H9 (cell line): Measurements from ENCODE around the gene MSANTD1. TPM values are rescaled to one million over a fixed set of nuclear protein-coding genes. Genes with fewer than 3 reads are reported as not detected.

ENCODE experiments used
- DNase-seq: peaks from one replicate; pipeline ENCODE4 v3.0.0-alpha.2; 2017
- H2AFZ ChIP-seq: one replicate; pipeline ENCODE4 v1.6.1; 2013; ENCODE audit warnings: mild to moderate bottlenecking, low read length, control low read depth, moderate library complexity
- H2AK5ac ChIP-seq: 2 replicates; pipeline ENCODE4 v1.6.1; 2013; ENCODE audit warnings: low read length, control low read depth, mixed read lengths; ENCODE audit not compliant: insufficient read length
- H2BK120ac ChIP-seq: one replicate; pipeline ENCODE4 v1.6.1; 2013; ENCODE audit warnings: low read depth, mild to moderate bottlenecking, low read length, control low read depth, inconsistent platforms; ENCODE audit not compliant: poor library complexity, severe bottlenecking
- H2BK12ac ChIP-seq: 2 replicates; pipeline ENCODE4 v1.6.1; 2013; ENCODE audit warnings: low read length, control low read depth, mixed read lengths, low read depth; ENCODE audit not compliant: insufficient read length
- H2BK15ac ChIP-seq: 2 replicates; pipeline ENCODE4 v1.6.1; 2013; ENCODE audit warnings: low read depth, low read length, control low read depth
- H2BK20ac ChIP-seq: one replicate; pipeline ENCODE4 v1.6.1; 2013; ENCODE audit warnings: low read depth, mild to moderate bottlenecking, low read length, control low read depth, inconsistent platforms; ENCODE audit not compliant: poor library complexity, severe bottlenecking
- H2BK5ac ChIP-seq: 2 replicates; pipeline ENCODE4 v1.6.1; 2013; ENCODE audit warnings: low read length, control low read depth, mixed read lengths; ENCODE audit not compliant: insufficient read length
- H3K14ac ChIP-seq: 2 replicates; pipeline ENCODE4 v1.6.1; 2013; ENCODE audit warnings: low read length, control low read depth; ENCODE audit not compliant: insufficient read depth
- H3K18ac ChIP-seq: 2 replicates; pipeline ENCODE4 v1.6.1; 2013; ENCODE audit warnings: low read depth, mild to moderate bottlenecking, mixed read lengths, low read length, control low read depth; ENCODE audit not compliant: insufficient read length
- H3K23ac ChIP-seq: 2 replicates; pipeline ENCODE4 v1.6.1; 2013; ENCODE audit warnings: low read length, control low read depth, mixed read lengths, low read depth; ENCODE audit not compliant: insufficient read length
- H3K23me2 ChIP-seq: 2 replicates; pipeline ENCODE4 v1.6.1; 2013; ENCODE audit warnings: low read depth, mild to moderate bottlenecking, mixed read lengths, low read length, control low read depth; ENCODE audit not compliant: insufficient read length, poor library complexity, severe bottlenecking
- H3K27ac ChIP-seq: 2 replicates; pipeline ENCODE4 v1.5.1; 2013; ENCODE audit warnings: low read length, control low read depth, mixed read lengths, low read depth; ENCODE audit not compliant: insufficient read length
- H3K27me3 ChIP-seq: 2 replicates; pipeline ENCODE4 v1.6.1; 2013; ENCODE audit warnings: low read length, control low read depth, inconsistent platforms; ENCODE audit not compliant: insufficient read depth
- H3K4ac ChIP-seq: 2 replicates; pipeline ENCODE4 v1.6.1; 2013; ENCODE audit warnings: low read depth, mild to moderate bottlenecking, control low read depth, inconsistent platforms, low read length, moderate library complexity
- H3K4me1 ChIP-seq: 2 replicates; pipeline ENCODE4 v1.6.1; 2013; ENCODE audit warnings: low read length, control low read depth, inconsistent platforms; ENCODE audit not compliant: insufficient read depth
- H3K4me2 ChIP-seq: 2 replicates; pipeline ENCODE4 v1.6.1; 2013; ENCODE audit warnings: low read length, control low read depth, mixed read lengths; ENCODE audit not compliant: insufficient read length, insufficient read depth
- H3K56ac ChIP-seq: 2 replicates; pipeline ENCODE4 v1.6.1; 2013; ENCODE audit warnings: low read depth, mild to moderate bottlenecking, mixed read lengths, low read length, control low read depth; ENCODE audit not compliant: insufficient read length
- H3K79me1 ChIP-seq: 2 replicates; pipeline ENCODE4 v1.6.1; 2013; ENCODE audit warnings: low read depth, mild to moderate bottlenecking, moderate library complexity, low read length, control low read depth, inconsistent platforms; ENCODE audit not compliant: insufficient read depth, poor library complexity, severe bottlenecking
- H3K79me2 ChIP-seq: 2 replicates; pipeline ENCODE4 v1.6.1; 2013; ENCODE audit warnings: low read length, control low read depth, inconsistent platforms; ENCODE audit not compliant: insufficient read depth
- H3K9ac ChIP-seq: 2 replicates; pipeline ENCODE4 v1.6.1; 2013; ENCODE audit warnings: low read length, control low read depth, mixed read lengths; ENCODE audit not compliant: insufficient read length; ENCODE audit errors: extremely low read depth
- H3K9me3 ChIP-seq: one replicate; pipeline ENCODE4 v1.6.1; 2013; ENCODE audit warnings: low read depth, low read length, inconsistent platforms; ENCODE audit not compliant: control insufficient read depth
- H3T11ph ChIP-seq: one replicate; pipeline ENCODE4 v1.6.1; 2013; ENCODE audit warnings: mild to moderate bottlenecking, low read length, control low read depth, inconsistent platforms
- H4K20me1 ChIP-seq: one replicate; pipeline ENCODE4 v1.6.1; 2013; ENCODE audit not compliant: control insufficient read depth, insufficient read length, insufficient read depth
- H4K5ac ChIP-seq: 2 replicates; pipeline ENCODE4 v1.6.1; 2013; ENCODE audit warnings: low read depth, mild to moderate bottlenecking, mixed read lengths, low read length, control low read depth; ENCODE audit not compliant: insufficient read length
- H4K8ac ChIP-seq: replicated peaks from 2 replicates; pipeline ENCODE4 v1.6.1; 2013; ENCODE audit warnings: low read length, control low read depth, mixed read lengths, low read depth; ENCODE audit not compliant: insufficient read length
- H4K91ac ChIP-seq: 2 replicates; pipeline ENCODE4 v1.6.1; 2013; ENCODE audit warnings: low read depth, mild to moderate bottlenecking, moderate library complexity, mixed read lengths, low read length, control low read depth; ENCODE audit not compliant: insufficient read length
- H3K27ac Mint-ChIP-seq, 3 experiments: 2 replicates in 2 of 3; 3 replicates in 1 of 3; pipeline ENCODE4 v1.8.0; 2020 to 2021; ENCODE audit warnings: mixed read lengths in 3 of 3, mild to moderate bottlenecking in 1 of 3, moderate library complexity in 1 of 3
- H3K27me3 Mint-ChIP-seq: 2 replicates; pipeline ENCODE4 v1.8.0; 2021; ENCODE audit warnings: low read depth, mild to moderate bottlenecking, moderate library complexity, mixed read lengths
- H3K36me3 Mint-ChIP-seq, 3 experiments: 2 replicates in 2 of 3; 3 replicates in 1 of 3; pipeline ENCODE4 v1.8.0; 2020 to 2021; ENCODE audit warnings: low read depth in 3 of 3, mixed read lengths in 3 of 3; ENCODE audit not compliant: insufficient read depth in 1 of 3
- H3K4me1 Mint-ChIP-seq, 2 experiments: 2 replicates each; pipeline ENCODE4 v1.8.0; 2020; ENCODE audit warnings: mixed read lengths in 2 of 2
- H3K4me3 Mint-ChIP-seq, 2 experiments: 2 replicates in 1 of 2; 3 replicates in 1 of 2; pipeline ENCODE4 v1.8.0; 2020 to 2021; ENCODE audit warnings: mild to moderate bottlenecking in 2 of 2, mixed read lengths in 2 of 2, moderate library complexity in 1 of 2
- H3K9me3 Mint-ChIP-seq, 2 experiments: 2 replicates in 1 of 2; 3 replicates in 1 of 2; pipeline ENCODE4 v1.8.0; 2020; ENCODE audit warnings: mild to moderate bottlenecking in 2 of 2, mixed read lengths in 2 of 2, moderate library complexity in 1 of 2
- CTCF ChIP-seq: fragments of 200-600 bp; sonication (generic); conservative IDR thresholded peaks from 3 replicates; pipeline ENCODE4 v1.8.0; 2021; ENCODE audit warnings: antibody characterized with exemption, mild to moderate bottlenecking
- WGBS: extraction: QIAGEN DNeasy Blood & Tissue Kit; methylation state at CpG from one replicate; pipeline ENCODE4 v1.1.7; 2013; ENCODE audit warnings: missing lambda C conversion rate, low lambda C conversion rate, mixed read lengths; ENCODE audit not compliant: insufficient read length; ENCODE audit errors: extremely low coverage; 5-methylcytosine and 5-hydroxymethylcytosine counted together
- total RNA-seq: library from RNA; stranded (reverse); gene quantifications from 2 replicates; pipeline ENCODE4 v1.2.1, GENCODE V29; 2021

MSANTD1 gene
- total RNA-seq, 1 experiment from 2014 or later: 0.83 TPM

- H3K27ac ChIP-seq: no peak overlapping the region
- Mint-ChIP-seq H3K36me3 (no peaks in the 10 kb centered on the region; a peak in 1 of 7 replicates), H3K9me3 (no peaks in the 10 kb centered on the region), H3K4me3 (no peak overlapping the region), H3K27ac (no peak overlapping the region), H3K27me3 (no peaks in the 10 kb centered on the region; the same call in 1 of the 2 replicates), H3K4me1 (peaks cover 8 to 19% of the 10 kb centered on the region in 2 experiments)
- no peak overlapping the region for H3K4me2 ChIP-seq
- H2AFZ ChIP-seq: no peak overlapping the region
- no peak overlapping the region for H3K23ac ChIP-seq
- no peak overlapping the region for H4K5ac ChIP-seq
- no peak overlapping the region for H2BK12ac ChIP-seq
- H4K8ac ChIP-seq: no peak overlapping the region
- no peaks in the 10 kb centered on the region for H3K79me1 ChIP-seq
- no peak overlapping the region for H2BK5ac ChIP-seq
- no peak overlapping the region for H3K9ac ChIP-seq
- WGBS: no CpG with 5 or more reads among the region's 14 CpGs
- no peak for TF ChIP-seq CTCF
- no peak overlapping the region for H3T11ph ChIP-seq
- H3K4me1 ChIP-seq: no peaks in the 10 kb centered on the region; the same call in 1 of the 2 replicates
- H3K14ac ChIP-seq: no peak overlapping the region; the same call in 1 of the 2 replicates
- H4K91ac ChIP-seq: peak overlapping the region; percentile 25
- H2AK5ac ChIP-seq: no peak overlapping the region
- no peak overlapping the region; the same call in 1 of the 2 replicates for H3K4ac ChIP-seq
- no peak for DNase-seq
- no peaks in the 10 kb centered on the region for H3K9me3 ChIP-seq
- no peak overlapping the region for H3K18ac ChIP-seq
- no peak overlapping the region for H3K56ac ChIP-seq
- no peak overlapping the region for H2BK20ac ChIP-seq
- H3K27me3 ChIP-seq: no peaks in the 10 kb centered on the region
- no peaks in the 10 kb centered on the region for H3K23me2 ChIP-seq
- H2BK120ac ChIP-seq: no peak overlapping the region
- H3K79me2 ChIP-seq: no peaks in the 10 kb centered on the region
- H4K20me1 ChIP-seq: peaks cover 4% of the 10 kb centered on the region
- H2BK15ac ChIP-seq: no peak overlapping the region
Observed at GRCh38 chr4:3248178-3248480, 830 bp upstream of the MSANTD1 start.
